HFFc6 (cell line): Measurements from ENCODE around the gene PTPRN2. TPM values are rescaled to one million over a fixed set of nuclear protein-coding genes. Genes with fewer than 3 reads are reported as not detected.

Experiments
- DNase-seq: peaks from one replicate; pipeline ENCODE4 v3.0.0-alpha.2; 2018
- H3K27ac Mint-ChIP-seq: 2 replicates; pipeline ENCODE4 v1.8.0; 2020; ENCODE audit warnings: mild to moderate bottlenecking, mixed read lengths
- H3K27me3 Mint-ChIP-seq: 2 replicates; pipeline ENCODE4 v1.8.0; 2021; ENCODE audit warnings: mild to moderate bottlenecking, moderate library complexity, mixed read lengths; ENCODE audit not compliant: insufficient read depth
- H3K36me3 Mint-ChIP-seq: 2 replicates; pipeline ENCODE4 v1.8.0; 2021; ENCODE audit warnings: low read depth, mixed read lengths
- H3K4me1 Mint-ChIP-seq: 2 replicates; pipeline ENCODE4 v1.8.0; 2020; ENCODE audit warnings: low read depth, mixed read lengths
- H3K4me3 Mint-ChIP-seq: 2 replicates; pipeline ENCODE4 v1.8.0; 2020; ENCODE audit warnings: mild to moderate bottlenecking, moderate library complexity, mixed read lengths
- H3K9me3 Mint-ChIP-seq: 2 replicates; pipeline ENCODE4 v1.8.0; 2020; ENCODE audit warnings: mild to moderate bottlenecking, mixed read lengths
- CTCF ChIP-seq: fragments of 200-600 bp; sonication (generic); IDR thresholded peaks from 2 replicates; pipeline ENCODE4 v1.5.0; 2021; ENCODE audit warnings: antibody characterized with exemption, mild to moderate bottlenecking
- total RNA-seq, 6 experiments: library from RNA; stranded (reverse); fragmentation: NEBNext Ultra II Directional; extraction: Animal tissue kit (Norgen Biotek cat#: 25700); gene quantifications; 2 replicates in 1 of 6; 3 replicates in 5 of 6; pipeline ENCODE4 v1.2.3, GENCODE V29; 2021

PTPRN2 gene
- total RNA-seq, 6 experiments from 2014 or later: 0.05 to 0.27 (median 0.23) TPM

DNA sequence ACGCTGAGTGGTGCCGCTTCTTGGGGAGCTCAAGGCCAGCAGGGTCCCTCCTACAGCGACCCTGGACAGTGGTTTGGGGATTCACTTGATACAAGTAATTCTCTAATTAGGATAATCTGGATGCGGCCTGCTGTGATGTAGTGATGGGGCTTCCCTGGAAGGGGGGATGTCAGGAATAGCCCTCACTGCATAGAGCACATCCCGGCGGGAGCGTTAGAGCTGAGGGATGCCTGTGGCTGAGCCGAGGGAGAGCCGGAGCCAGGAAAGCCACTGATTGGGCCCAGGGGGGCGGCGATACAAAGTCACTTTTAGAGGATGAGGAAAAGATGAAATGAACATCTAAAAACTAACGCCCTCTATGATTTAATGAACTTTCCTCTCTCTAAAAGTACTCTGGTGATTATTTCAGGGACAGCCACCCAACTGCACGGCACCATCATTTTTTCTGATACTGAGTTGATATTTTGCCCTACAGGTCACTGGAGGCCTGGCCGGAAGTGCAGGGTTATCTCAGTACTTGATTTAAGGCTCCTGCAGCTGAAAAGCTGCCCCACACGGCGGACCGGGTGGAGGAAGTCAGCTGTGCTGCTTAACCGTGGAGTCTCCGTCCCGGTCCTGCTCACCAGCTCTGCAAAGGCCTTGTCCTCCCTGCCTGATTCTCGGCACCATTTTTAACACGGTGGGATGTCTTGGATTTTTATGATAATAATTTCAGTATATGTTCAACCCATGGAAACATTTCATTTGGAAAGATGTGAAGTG lies 732.0 kb downstream of the PTPRN2 start:
- Mint-ChIP-seq H3K27ac (no peak overlapping the region), H3K9me3 (peaks cover 64% of the 10 kb centered on the region)
- TF ChIP-seq CTCF: no peak

GRCh38 chr7:157855016-157855415 lies 732.6 kb downstream of the PTPRN2 start:
- Mint-ChIP-seq H3K27ac (no peak overlapping the region), H3K36me3 (peaks cover 5% of the 10 kb centered on the region)
- TF ChIP-seq CTCF: no peak

More for the DNA sequence above, 732.0 kb downstream of the PTPRN2 start:
- H3K4me1 Mint-ChIP-seq: no peaks in the 10 kb centered on the region
- peaks cover under 1% of the 10 kb centered on the region for H3K36me3 Mint-ChIP-seq
- peaks cover 6% of the 10 kb centered on the region; the same call in 1 of the 2 replicates for H3K27me3 Mint-ChIP-seq
- DNase-seq: no peak
- no peak overlapping the region for H3K4me3 Mint-ChIP-seq

GRCh38 chr7:157854066-157854891 lies 733.3 kb downstream of the PTPRN2 start:
- Mint-ChIP-seq H3K9me3 (peaks cover 67% of the 10 kb centered on the region), H3K4me3 (no peak overlapping the region), H3K36me3 (peaks cover 8% of the 10 kb centered on the region), H3K27me3 (peaks cover 8% of the 10 kb centered on the region; the same call in 1 of the 2 replicates), H3K4me1 (no peaks in the 10 kb centered on the region), H3K27ac (no peak overlapping the region)
- TF ChIP-seq CTCF: no peak
- DNase-seq: no peak

More at GRCh38 chr7:157855016-157855415, 732.6 kb downstream of the PTPRN2 start:
- H3K4me3 Mint-ChIP-seq: no peak overlapping the region
- peaks cover 8% of the 10 kb centered on the region; the same call in 1 of the 2 replicates for H3K27me3 Mint-ChIP-seq
- no peak for DNase-seq
- no peaks in the 10 kb centered on the region for H3K4me1 Mint-ChIP-seq
- peaks cover 64% of the 10 kb centered on the region for H3K9me3 Mint-ChIP-seq

- peaks cover 8% of the 10 kb centered on the region for H3K36me3 Mint-ChIP-seq
- DNase-seq: no peak
- H3K9me3 Mint-ChIP-seq: peaks cover 71% of the 10 kb centered on the region
- no peaks in the 10 kb centered on the region for H3K4me1 Mint-ChIP-seq
- H3K4me3 Mint-ChIP-seq: no peak overlapping the region
- peaks cover 8% of the 10 kb centered on the region; the same call in 1 of the 2 replicates for H3K27me3 Mint-ChIP-seq
- no peak overlapping the region for H3K27ac Mint-ChIP-seq
- TF ChIP-seq CTCF: no peak
Observed at GRCh38 chr7:157853789-157854065, 733.9 kb downstream of the PTPRN2 start.

- no peak for TF ChIP-seq CTCF
- DNase-seq: no peak
- peaks cover 8% of the 10 kb centered on the region; the same call in 1 of the 2 replicates for H3K27me3 Mint-ChIP-seq
- H3K4me1 Mint-ChIP-seq: no peaks in the 10 kb centered on the region
- H3K9me3 Mint-ChIP-seq: peaks cover 72% of the 10 kb centered on the region
- peaks cover 8% of the 10 kb centered on the region for H3K36me3 Mint-ChIP-seq
- H3K4me3 Mint-ChIP-seq: no peak overlapping the region
- H3K27ac Mint-ChIP-seq: no peak overlapping the region
Observed at GRCh38 chr7:157853076-157853788, 734.4 kb downstream of the PTPRN2 start.
